HG03571 (cell line): ENCODE measurements around the gene TNS1.

Experiments
- ATAC-seq: cut with Tn5 transposase; IDR thresholded peaks from one replicate; pipeline ENCODE4 v1.9.1; 2021; ENCODE audit not compliant: unreplicated experiment

TNS1 gene

DNA sequence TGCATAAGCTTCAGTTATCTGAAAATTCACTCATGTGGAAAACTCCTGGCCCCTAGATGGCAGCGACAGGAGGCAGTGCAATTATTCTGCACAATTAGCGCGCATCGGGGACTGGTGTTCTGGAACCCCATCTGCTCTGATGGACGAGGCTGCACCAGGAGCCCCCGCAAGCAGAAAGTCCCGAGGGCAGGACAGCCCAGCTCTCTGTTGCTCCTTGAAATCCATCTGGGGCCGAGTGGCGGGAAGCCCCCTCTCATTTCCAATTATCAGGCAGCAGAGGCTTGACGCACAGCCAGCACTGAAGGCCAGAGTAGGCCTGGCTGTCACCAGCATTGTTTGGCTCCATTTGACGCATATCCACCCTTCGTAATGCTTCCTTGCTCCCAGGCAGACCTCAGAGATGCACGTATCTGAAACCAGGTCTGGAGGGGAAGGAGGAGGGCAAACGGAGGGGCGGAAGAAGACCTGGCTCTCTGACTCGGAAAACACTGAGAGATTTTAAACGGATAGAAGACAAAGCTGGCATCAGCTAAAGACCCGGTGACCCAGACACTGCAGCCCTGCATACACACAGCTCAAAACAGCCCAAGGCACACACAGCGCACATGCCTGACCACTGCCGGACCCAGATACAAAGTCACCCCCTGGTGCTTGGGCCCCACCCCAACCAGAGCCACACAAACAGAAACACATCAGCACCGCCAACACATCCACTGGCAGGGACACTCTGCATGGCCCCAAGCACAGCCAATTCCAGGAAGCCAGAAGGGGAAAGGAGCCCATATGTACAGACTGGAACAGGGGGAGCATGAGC is 69.8 kb downstream of the TNS1 start:
- ATAC-seq = no peak

DNA sequence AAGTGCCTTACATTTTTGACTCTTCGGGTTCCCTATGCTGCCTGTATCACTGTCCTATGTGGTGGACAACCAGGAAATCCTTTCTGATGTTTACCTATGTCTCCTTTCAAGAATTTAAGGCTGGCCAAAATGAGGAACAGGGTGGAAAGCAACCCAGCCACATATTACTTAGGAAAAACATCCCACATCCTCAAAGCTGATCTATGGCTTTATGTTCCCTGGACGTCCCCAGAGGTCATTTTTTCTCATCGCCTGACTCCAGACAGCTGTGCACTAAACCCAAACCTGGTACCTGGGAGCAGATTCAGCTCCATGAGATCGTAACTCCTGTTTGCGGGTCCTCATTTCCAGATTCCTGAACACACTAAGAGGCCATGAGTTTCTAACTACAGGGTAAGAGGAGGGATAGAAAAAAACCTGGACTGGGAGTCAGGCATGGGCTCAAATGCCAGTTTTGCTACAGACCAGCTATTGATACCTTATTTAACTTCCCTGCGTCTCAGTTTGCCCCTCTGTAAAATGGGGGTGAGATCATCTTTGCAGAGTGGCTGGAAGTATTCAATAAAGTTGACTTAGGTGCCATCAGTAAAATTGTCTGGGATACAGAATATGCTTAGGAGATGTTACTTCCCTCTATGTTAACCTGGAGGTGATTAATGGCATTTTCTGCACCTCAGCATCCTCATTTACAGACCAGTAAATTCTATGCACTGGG is 70.8 kb downstream of the TNS1 start:
- ATAC-seq = no peak

DNA sequence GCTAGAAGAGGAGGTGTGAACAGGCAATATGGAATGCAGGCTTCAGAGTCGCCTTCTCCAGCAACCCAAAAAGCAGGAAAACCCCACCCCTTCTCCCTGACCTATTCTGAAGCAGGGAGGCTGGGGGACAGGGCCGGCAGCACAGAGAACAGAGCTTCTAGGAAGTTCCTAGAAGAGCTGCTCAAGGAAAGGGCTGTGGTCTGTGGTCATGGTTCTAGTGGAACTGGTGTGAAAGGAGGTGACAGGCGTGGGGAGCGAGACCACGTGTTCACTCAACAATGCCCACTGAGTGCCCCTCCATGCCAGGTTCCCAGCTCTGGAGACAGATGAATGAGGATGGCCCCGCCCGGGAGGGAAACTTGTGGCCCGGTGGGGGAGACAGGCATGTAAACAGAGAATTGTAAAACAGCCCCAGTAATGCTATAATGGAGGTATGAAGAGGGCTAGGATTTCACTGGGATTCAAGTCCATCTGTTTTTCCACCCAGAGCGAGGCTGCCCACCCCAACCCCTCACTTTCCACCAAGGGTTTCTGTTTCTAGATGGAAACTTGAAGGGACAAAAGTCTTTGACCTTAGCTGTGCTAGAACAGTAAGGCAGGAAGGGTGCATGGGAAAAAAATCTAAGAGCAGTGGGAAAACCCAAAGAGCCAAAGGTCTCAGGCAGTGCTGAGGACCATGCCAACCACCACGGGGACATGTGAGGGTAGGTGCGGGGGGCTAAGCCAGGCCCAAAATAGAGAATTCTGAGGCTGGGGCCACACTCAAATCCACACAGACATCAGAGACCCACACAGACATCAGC is 71.8 kb downstream of the TNS1 start:
- no peak for ATAC-seq

DNA sequence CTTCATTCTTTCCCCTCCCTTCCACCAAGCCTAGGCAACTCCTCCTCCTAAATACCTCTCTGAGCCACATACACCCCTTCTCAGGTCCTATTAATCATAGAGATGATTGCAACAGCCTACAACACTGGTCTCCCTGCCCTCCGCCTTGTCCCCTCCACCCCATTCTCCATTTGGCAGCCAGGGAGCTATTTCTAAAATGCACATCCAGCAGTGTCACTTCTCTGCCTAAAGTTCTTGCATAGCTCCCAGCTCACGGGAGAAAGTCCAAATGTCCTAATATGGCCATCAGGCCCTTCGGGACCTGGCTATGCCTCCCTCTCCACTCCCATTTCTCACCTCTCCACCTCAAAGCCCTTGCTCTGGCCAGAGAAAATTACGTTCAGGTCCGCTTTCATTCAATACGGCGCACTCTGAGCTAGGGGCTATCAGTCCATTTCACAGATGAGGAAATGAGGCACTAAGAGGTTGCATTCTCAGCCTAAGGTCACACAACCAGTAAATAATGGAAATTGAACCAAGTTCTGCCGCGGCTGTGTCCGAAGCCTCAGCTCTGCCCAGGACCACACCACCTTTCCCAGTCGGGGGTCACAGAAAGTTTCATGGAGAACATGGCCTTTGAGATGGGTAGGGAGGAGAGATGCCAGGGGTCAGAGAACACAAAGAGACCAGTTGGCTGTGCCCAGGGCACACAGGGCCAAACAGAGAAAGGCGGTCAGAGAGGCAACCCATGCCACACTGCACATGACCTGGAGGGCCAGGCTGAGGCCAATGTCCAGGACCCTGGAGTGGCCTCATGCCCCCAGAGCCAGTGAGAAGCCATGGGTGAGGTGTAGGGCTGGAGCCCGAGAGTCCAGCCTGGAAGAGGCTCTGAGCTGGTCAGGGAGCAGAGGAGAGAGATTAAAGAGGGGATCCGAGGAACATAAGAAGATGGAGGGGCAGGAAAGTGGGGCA is 72.8 kb downstream of the TNS1 start:
- no peak for ATAC-seq

DNA sequence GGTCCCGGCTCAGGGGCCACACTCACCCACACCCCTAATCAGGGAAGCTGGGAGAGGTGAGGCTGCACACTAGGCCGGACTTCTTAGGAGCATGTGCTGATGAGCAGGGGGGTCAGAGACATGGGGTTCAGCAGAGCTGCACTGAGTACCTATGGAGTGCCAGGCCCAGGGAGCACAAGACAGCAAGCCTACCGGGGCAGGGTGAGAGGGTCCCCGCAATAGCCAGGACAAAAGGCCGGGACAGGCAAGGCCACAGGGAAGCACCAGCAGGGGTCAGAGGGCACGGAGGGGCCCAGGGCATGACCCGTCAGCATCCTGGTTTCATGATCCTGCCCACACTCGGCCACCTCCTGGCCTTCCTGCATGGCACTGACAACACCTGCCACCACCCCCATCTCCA is 73.5 kb downstream of the TNS1 start:
- ATAC-seq = no peak

DNA sequence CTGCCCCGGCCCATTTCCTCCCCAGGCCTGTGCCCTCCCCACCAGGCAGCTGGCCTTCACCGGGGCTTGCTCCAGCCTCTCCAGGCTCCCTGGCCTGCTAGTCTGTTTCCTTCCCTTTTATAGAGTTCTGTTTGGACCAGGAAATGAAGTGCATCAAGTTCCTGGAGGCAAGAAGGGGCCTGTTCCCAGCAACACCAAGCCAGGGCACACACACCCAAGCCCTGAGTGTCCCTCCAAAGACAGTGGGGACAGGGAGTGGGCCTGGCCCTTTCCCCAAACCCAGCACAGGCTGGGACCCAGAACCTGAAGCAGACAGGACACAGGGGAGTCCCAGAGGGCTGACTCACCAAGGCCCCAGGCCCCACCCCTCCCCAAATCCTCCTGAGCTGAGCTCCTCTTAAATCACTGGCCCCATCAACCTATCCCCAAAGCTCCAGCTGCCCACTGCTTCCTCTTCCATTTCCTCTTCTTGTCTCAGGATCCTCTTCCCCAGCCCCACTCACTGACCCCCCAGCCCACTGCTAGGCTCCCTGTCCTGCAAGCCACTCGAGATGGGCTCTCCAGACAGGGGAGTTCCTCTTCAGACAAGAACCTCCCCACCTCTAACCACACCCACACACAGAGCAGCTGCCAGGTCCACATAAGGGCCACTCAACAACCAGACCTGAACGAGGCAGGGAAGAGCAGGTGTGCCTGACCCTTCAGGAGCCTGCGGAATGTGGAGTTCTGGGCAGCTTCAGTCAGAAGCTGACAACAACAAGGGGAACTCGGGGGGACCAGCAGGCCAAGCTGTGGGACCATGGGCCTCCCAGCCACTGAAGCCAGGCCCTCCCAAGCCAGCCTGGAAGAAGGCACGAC is 74.2 kb downstream of the TNS1 start:
- ATAC-seq = no peak

DNA sequence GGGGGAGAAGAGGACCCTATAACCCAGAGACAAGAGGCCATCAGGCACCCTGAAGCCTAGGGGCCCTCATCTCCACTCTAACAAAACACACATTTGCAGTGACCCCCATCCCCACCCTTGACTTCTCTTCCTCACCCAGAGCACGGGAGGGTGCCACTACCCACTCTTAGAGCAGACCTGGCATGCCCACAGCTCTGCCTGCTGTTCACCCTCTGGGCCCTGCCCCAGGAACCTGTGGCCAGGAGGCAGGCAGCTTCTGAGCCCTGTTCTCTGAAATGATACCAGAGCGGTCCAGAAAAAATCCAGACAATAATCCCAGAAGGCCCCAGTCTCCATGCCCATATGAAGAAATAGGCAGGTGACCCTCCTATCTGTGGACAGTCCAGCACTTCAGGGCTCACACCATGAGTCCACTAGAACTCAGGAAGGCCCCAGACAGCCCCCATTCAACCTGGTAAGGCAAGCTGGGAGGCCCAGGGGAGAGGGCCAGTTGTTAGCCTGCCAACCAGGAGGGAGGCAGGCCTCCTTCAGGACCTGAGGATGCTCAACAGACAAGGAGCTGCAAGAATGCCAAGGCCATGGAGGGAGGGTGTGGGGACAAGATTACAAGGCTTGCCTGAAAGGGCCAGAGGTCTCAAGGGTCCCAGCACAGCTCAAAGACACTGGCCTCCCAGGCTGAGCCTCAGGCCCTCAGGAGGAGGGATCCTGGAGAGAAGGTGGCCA is 75.0 kb downstream of the TNS1 start:
- ATAC-seq = no peak

DNA sequence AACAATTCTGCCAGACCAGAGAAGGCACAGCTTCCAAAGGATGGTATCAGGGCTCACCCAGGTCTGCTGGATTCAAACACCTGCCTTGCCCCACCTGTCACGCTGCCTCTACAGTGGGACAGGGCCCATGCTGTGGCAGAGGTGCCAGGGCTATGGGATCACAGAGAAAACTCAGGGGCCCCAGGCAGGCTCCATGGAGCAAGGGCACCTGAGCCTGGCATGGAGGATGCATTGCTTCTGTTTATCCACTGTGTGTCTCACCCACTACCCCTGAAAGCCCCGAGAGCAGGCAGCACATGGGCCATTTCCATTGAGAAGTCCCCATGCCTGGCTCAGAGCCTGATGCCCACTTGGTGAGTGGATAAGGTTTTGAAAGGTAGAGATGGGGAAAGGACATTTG is 76.0 kb downstream of the TNS1 start:
- ATAC-seq = no peak

DNA sequence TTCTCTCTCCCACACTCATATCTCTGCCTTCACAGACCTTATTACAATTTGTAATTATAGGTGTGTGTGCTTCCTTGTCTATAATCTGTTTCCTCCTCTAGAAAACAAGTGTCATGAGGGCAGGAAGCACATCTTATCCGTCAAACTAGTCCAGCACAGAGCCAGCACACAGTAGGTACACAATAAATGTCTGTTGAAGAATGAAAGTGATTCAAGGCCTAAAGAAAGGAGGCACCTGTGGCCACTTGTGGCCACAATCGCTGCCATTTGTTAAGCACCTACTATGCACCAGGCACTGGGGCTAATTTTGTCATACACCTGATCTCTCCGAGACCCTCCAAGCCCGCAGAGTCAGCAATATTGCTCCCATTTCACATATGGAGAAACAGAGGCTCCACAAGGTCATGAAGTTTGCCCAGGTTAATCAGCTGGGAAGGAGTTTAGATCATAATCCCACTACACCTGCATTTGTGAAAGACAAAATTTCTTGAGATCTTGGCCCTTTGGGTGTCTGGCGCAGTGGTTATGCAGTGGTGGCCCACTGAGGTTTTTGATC is 78.4 kb downstream of the TNS1 start:
- ATAC-seq = no peak

DNA sequence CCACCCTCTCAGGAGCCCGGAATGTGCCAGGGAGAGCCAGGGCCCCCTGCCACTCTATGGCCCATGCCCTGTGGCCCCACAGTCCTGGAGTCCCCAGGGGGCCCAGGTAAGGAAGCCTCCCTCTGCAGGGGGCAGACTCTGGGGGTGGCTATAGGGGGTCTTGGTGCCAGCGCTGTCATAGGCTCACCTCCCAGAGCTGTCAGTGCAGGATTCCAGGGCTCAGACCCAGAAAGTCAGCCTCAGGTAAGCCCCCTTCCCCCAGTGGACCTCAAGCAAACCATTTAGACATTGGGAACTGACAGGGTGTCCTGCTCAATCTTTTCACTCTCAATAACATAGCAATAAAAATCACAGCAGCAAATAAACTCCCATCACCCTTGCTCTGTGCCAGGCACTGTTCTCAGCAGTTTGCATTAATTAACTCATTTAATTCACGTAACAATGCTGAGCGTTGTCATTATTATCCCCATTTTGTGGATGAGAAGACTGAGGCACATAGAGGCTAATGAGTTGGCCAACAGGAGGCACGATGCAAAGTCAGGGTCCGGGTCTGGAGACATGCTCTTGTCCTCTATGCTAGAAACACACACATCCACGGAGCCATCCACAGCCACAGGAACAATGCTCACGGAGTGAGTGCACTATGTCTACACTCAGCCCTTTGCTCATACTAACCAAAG is 79.6 kb downstream of the TNS1 start:
- no peak for ATAC-seq

DNA sequence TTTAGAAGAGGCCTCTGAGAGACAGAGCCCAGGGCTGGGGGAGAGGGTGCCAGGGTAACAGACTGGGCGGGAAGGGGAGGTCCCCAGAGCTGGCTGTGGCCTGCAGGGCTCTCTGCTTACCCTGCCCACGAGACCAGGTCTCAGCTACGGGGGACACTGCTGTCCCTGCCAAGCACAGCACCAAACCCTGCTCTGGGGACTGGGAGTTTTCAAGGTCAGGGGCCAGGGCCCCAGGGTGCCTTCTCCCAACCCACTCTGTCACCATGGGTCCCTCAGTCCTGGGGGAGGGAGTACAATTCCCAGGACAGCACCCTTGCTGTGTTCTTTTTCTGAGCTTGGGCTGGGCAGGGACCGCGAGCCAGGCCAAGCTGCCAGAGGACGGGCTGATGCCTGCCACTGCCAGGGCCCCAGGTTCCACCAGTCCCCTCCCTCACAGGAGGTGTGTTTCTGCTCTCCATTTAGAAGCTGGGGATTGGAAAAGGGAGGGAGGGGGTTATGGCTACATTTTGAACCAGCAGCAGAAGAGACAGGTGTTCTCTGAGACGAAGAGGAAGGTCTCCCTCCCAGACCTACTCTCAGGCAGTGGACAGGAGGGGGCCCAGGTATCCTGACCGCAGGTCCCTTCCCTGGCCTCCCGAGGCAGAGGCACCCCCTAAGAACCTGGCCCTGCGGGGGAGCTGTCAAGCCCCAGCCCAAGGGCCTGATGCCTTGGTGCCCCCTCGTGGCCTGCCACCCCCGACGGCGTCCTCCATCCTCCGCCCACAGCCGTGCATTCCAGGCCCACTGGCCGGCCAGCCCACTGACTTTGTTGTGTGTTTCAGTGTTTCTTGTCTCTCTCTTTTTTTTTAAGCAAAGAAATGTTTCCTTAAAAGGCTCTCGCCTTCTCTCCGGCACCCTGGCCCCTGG is 80.4 kb downstream of the TNS1 start:
- ATAC-seq = no peak

DNA sequence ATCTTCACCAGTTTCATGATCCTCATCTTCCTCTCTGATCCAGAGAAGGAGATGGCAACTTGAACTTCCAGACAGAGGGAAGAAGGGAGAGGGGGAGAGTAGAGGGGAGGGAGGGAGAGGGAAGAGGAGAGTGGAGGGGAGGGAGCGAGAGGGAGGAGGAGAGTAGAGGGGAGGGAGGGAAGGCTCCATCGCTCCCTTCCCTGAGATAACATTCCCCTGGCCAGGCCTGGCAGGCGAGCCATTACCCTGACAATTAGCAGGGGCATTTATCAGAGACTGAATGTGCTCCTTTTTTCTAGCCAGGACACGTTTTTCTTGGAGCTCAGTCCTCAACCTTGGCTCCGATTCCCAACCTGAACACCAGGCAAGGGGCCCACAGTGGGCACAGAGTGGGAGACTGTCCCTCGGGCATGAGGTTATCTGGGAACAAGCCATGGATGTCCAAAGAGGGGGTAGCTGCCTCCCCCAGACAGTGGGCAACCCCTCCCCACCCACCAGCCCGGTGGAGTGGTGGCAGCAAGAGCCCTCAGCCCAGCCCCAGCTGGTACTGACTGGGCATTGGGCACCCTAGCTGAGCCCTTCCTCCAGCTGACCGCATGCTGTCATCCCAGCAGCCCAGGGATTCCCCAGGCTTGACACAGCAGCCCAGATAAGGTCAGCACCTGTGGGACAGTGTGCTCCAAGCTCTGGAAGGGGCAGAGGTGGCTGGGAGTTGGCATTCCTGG is 81.8 kb downstream of the TNS1 start:
- no peak for ATAC-seq

DNA sequence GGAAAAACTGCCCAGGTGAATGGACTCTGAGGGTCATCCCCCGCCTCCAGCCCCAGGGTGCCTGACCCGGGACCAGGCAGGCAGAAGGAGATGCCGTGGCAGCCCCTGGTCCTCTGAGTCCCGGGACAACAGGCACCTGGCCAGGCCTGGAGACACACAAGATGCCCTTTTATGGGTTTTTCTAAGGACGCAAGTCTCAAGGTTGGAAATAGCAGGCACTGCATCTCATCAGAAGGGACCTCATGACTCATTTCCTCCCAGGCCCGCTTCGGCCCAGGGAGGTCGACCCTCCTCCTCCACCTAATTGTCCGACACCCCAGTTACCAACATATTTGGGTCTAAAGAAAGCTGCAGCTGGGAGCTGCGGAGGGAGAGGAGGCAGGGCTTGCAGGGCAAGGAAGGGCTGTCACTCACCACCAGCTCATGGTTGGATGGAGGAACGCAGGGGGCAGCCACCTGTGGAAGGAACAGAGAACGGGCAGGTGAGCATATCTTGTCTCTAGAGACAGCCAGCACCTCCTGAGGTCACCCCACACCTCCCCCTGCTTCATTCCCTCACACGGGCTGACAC is 82.9 kb downstream of the TNS1 start:
- ATAC-seq = no peak

DNA sequence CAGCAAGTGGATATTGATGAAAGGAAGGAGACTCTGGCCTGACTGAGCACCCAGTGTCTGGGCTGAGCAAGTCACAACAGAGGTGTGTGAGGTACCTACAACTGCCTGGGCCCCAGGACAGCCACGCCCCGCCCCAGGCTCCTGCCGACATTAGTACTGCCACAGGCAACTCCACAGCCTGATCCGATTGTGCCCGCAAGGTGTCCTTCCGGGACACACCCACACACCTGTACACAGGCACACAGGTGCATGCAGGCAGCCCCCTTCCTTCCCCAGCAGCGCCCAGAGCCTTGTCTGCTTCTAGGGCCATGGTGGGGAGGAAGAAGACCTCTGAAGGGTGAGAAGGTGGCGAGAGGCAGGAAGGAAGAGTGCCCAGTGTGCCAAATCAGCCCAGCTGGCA is 83.6 kb downstream of the TNS1 start:
- ATAC-seq = no peak

DNA sequence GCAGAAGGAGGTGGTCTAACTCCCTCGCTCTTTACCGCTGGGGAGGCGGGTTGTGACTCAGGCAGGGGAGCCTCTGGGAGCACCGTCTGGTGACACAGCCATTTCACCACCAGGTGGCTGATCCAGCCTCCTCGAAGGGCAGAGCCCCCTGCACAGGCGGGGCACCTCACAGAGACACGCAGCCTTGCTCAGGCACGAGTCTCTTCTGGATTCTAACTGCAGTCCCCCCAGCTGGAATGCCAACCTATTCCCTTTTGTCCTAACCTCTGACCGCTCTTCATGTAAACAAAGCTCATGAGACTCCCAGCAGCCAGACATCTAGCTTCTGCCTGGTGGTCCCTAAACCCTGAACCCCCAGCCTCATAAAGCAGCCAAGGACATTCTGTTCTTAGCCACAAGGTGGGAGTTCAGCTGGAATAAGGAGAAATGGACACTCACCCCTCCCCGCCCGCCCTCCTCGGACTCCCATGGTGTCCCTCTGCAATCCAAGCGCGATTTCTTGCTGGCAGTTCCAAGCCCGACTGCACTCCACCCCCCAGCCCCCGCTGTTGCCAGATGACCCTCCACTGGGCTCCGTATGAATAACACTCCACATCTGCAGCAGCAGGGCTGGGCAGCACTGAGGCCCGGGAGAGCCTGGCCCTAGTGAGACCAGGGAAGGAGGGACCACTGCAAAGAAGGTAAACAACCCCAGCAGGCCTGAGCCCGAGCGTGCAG is 84.3 kb downstream of the TNS1 start:
- ATAC-seq = no peak
